Measurements from ENCODE around the gene PLCB1.

The PLCB1 gene

GRCh38 chr20:8879669-8880068, 747.6 kb downstream of the PLCB1 start:
- no peak for DNase-seq (ENCODE audit: low read depth, low spot score)

- no peak for DNase-seq (ENCODE audit: low read depth, low spot score)
Observed at GRCh38 chr20:8880085-8880853, 748.2 kb downstream of the PLCB1 start.

DNA sequence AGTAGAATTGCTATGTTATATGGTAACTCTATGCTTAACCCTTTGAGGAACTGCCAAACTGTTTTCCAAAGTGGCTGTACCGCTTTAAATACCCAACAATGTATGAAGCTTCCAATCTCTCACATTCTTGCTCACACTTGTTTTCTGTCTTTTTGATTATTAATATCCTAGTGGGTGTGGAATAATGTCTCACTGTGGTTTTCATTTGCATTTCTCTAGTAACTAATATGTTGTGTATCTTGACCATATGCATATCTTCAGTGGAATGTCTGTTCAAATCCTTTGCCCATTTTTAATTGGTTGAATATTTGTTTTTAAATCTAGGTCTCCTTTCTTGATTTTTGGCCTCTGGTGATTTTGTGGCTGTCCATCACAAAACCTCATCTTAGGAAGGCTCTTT, 759.0 kb downstream of the PLCB1 start:
- DNase-seq (ENCODE audit: low read depth, low spot score) = no peak

DNA sequence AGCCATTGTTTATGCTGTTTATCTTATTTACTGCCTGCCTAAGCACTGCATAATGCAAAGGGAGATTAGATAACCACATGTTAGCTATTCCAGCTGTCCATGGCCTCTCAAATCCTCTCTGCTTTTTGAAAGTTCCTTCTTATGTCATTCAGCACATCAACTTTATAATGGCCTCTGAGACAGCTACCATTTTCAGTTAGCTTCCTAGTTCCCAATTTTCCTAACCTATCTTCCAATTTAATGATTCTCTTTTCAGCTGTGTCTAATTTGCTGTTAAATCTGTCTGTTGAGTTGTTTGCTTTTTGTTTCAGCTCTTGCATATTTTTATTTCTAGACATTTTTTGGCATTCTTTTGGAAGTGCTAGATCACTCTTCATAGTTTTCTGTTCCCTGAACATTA, 763.4 kb downstream of the PLCB1 start:
- no peak for DNase-seq (ENCODE audit: low read depth, low spot score)

DNA sequence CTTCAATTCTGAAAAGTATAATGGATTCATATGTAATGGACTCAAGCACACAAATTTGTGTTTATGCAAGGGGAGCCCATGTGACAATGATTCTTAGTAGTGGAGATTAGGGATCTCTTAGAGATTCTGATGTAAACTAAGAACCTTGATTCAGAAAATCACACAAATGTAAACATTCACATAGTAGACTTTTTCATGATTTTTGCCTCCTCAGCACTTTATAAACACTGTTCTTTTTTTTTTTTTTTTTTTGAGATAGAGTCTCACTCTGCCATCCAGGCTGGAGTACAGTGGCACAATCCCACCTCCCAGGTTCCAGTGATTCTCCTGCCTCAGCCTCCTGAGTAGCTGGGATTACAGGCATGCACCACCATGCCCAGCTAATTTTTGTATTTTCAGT, 766.8 kb downstream of the PLCB1 start:
- no peak for DNase-seq (ENCODE audit: low read depth, low spot score)

DNA sequence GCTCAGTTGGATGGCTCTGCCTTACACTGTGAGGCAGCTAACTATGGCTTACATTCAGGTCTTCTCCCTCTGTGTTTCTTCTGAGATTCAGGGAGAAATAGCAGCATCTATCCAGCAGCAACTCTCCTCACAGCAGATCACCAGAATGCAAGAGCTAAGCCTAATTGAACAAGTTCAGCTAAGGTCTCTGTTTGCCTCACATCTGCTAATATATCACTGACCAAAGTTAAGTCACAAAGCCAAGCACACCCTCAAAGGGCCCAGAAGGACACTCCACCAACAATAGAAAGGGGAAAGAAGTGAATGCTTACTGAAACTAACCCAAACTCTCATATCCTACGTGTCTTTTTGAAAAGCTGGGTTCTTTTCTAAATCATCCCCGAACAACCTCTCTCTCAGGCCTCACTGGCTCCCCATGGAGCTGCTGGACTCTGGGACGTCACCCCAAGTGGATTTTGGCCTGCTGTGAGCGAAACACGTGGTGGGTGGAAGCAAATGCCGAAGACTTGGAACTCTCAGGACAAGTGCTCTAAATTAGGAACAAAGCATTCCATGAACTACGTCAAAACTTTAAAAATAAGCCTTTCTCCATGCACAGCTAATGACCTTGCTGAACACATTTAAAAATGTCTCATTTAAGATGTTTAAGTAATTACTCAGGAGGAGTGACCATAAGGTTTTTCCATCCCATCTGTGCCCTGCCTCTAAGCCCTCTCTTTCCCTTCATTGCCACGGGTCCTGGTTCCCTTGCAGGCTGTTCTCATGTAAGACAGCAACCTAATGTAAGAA, 769.4 kb downstream of the PLCB1 start:
- no peak for DNase-seq (ENCODE audit: low read depth, low spot score)

- DNase-seq (ENCODE audit: low read depth, low spot score) = no peak
Observed at GRCh38 chr20:8903655-8904605, 771.9 kb downstream of the PLCB1 start.

DNA sequence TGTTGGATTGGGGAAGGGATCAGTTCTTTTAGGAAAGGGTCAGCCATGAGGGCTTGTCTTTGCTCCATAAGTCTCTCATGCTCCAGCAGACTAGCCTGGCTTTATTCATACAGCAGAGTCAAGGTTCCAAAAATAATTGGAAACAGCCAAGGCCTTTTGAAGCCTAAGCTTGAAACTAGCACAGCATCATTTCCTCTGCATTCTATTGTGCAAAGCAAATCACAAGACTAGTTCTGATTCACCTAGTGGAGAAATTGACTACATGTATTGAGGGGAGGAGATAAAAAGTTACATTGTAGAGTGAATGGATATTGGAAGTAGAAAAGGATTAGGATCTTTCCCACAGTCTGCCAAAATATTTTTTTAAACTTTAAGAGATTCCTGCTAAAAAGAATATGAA, 777.5 kb downstream of the PLCB1 start:
- no peak for DNase-seq (ENCODE audit: low read depth, low spot score)

DNA sequence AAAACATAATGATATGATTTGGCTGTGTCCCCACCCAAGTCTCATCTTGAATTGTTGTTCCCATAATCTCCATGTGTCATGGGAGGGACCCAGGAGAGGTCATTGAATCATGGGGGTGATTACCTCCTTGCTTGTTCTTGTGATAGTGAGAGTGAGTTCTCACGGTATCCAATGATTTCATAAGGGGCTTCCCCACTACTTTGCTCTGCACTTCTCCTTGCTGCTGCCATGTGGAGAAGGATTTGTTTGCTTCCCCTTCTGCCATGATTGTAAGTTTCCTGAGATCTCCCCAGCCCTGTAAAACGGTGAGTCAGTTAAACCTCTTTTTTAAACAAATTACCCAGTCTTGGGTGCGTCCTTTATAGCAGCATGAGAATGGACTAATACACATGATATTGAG, 780.0 kb downstream of the PLCB1 start:
- DNase-seq (ENCODE audit: low read depth, low spot score) = no peak

GRCh38 chr20:8912731-8913130, 780.7 kb downstream of the PLCB1 start:
- no peak for DNase-seq (ENCODE audit: low read depth, low spot score)

DNA sequence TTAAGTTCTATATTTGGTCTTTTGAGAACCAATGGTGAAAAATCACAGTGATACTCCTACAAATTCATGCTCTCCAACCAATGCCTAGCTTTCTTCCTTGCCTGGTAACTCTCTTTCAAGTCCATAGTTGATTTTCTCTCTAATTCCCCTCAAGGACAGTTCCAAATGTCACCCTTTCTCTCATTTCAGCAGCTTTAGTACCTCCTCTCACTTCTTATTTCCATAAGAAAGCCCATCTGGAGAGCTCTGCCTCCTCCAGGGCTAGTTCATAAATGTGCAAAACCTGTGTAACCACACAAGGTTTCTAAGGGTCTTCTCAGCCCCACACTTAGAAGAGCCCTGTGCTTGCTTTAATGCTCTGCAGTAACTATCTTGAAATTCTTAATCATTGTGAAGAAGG, 781.4 kb downstream of the PLCB1 start:
- DNase-seq (ENCODE audit: low read depth, low spot score) = no peak

GRCh38 chr20:8914421-8914820, 782.4 kb downstream of the PLCB1 start:
- no peak for DNase-seq (ENCODE audit: low read depth, low spot score)

DNA sequence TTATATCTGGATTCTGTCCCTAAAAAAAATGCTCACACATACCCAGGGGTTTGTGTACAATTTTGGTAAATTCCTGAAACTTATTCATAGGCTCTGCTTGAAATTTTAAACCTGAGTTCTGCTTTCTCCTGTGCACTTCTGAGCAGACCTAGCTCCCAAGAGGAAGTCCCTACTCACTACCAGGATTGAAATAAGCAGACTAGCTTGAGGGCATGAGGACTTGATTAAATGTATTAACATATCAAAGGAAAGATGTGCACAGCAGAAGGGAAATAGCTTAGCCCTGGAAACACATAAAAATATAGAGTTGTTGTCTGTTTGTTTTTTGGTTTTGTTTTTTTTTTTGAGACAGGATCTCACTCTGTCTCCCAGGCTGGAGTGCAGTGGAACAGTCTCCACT, 785.0 kb downstream of the PLCB1 start:
- DNase-seq (ENCODE audit: low read depth, low spot score) = no peak

DNA sequence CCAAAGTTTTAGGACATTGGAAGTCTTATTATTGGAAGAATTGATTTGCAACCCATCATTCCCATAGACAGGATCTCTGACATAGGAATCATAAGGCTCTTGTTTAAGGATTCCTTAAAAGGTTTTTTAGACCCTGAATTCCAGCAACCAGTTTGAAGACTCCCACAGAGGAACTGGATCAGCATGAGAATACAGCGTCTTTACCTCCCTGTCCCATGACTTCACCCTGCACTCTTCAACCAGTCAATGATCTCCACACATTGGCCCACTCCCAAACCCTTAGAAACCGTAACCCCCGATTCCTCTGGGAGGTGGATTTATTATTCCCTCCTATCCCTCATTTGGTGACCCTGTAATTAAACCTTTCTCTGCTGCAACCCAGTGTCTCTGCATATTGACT, 786.1 kb downstream of the PLCB1 start:
- peak; percentile 54 for DNase-seq (ENCODE audit: low read depth, low spot score)

GRCh38 chr20:8924539-8924938, 792.5 kb downstream of the PLCB1 start:
- DNase-seq (ENCODE audit: low read depth, low spot score) = no peak

- DNase-seq (ENCODE audit: low read depth, low spot score) = no peak
Observed at GRCh38 chr20:8930726-8931125, 798.7 kb downstream of the PLCB1 start.

- DNase-seq (ENCODE audit: low read depth, low spot score) = no peak
Observed at GRCh38 chr20:8932192-8933165, 800.4 kb downstream of the PLCB1 start.

DNA sequence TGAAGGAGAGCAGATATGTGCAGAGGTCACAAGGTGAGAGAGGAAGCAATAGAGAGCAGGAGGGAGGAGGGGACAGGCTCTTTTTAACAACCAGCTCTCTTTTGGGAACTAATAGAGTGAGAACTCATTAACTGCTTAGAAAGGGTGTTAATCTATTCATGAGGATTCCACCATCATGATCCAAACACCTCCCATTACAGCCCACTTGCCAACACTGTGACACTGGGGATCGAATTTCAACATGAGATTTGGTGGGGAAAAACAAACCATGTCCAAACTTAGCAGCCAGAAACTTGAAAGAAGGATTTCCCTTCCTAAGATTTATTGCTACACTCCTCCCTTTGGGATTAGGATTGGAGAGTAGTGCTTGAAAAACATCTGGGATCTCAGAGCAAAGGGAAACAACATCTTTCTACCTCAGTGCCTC, 801.3 kb downstream of the PLCB1 start:
- no peak for DNase-seq (ENCODE audit: low read depth, low spot score)

DNA sequence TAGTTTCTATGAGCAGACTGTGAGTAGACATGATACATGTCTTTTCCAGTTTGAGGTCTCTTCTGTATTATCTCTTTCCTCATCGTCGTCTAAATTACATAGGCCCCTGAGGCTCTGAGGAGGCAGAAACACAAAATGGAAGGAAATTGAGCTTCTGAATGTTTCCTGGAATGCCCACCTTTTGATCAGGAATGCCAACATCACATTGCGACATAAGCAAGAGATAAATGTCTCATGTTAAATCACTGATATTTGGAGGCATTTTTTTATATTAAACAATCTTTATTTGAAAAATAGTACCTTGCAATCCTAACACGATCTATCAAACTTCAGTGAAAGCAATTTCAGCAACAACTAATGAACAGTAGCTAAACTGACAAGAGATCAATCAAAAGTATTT, 802.3 kb downstream of the PLCB1 start:
- DNase-seq (ENCODE audit: low read depth, low spot score) = no peak

Data from iPS DF 19.7 (cell line).